HL-60 (cell line): ENCODE data around the gene IL12B.
A peak's percentile ranks its signal among the peaks of the same experiment; 100 is the strongest.
"Not testable (repeated sequence)": the region's sequence is repeated elsewhere in the genome, so short reads cannot be mapped to it uniquely, and the experiment has no call there.

ENCODE experiments used
- POLR2AphosphoS5 ChIP-seq: IDR thresholded peaks from 2 replicates; pipeline ENCODE4 v1.6.1; 2012; ENCODE audit warnings: low read depth
- TF ChIP-seq, protein P1 (sequence below): IDR thresholded peaks from one replicate; pipeline ENCODE4 v1.5.1; 2011; ENCODE audit warnings: low read length, control low read depth, inconsistent platforms; ENCODE audit not compliant: insufficient read depth

DNA sequence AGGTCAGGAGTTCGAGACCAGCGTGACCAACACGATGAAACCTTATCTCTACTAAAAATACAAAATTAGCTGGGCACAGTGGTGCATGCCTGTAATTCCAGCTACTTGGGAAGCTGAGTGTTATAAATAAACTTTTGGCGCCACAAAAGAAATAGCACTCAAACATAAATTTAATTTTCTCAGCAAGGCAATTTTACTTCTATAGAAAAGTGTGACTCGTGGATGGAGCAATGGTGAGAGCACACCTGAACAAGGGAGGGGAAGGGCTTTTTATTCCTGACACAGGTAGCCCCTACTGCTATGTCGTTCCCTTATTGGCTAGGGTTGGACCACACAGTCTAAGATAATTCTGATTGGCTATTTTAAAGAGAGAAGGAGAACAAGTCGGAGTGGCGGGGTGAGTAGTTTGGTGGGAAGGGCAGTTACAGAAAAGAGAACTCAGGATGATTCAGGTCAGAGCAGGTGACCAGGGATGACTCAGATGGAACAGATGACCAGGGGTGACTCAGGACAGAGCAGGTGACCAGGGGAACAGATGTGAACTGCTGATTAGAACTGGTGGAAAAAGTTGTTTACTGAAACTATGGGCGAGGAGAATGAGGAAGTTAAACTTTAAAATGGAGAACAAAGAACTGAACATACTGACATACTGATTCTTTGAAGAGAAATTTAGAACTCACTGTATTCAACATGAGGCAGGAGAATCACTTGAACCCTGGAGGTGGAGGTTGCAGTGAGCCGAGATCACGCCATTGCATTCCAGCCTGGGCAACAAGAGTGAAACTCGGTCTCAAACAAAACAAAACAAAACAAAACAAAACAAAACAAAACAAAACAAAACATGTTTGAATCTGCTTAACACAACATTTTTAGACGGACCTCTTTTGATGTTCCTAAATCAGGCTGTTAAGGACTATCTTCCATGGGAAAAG, 28.1 kb downstream of the IL12B start:
- TF ChIP-seq, protein P1, sequence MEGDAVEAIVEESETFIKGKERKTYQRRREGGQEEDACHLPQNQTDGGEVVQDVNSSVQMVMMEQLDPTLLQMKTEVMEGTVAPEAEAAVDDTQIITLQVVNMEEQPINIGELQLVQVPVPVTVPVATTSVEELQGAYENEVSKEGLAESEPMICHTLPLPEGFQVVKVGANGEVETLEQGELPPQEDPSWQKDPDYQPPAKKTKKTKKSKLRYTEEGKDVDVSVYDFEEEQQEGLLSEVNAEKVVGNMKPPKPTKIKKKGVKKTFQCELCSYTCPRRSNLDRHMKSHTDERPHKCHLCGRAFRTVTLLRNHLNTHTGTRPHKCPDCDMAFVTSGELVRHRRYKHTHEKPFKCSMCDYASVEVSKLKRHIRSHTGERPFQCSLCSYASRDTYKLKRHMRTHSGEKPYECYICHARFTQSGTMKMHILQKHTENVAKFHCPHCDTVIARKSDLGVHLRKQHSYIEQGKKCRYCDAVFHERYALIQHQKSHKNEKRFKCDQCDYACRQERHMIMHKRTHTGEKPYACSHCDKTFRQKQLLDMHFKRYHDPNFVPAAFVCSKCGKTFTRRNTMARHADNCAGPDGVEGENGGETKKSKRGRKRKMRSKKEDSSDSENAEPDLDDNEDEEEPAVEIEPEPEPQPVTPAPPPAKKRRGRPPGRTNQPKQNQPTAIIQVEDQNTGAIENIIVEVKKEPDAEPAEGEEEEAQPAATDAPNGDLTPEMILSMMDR, result not testable (repeated sequence)
- peak; percentile 67; the same call in 1 of the 2 replicates for TF ChIP-seq POLR2AphosphoS5
